ENCODE data around the gene TGFBRAP1. TPM values are rescaled to one million over a fixed set of nuclear protein-coding genes. Genes with fewer than 3 reads are reported as not detected.

Gene TGFBRAP1
- polyA plus RNA-seq, 3 donors, result 4.8 to 9.4 (median 6.2) TPM

GRCh38 chr2:105220604-105221003 is 108.9 kb downstream of the TGFBRAP1 start:
- 68 to 88% (median 70%) methylated on average over 3 of the region's 3 CpGs for WGBS, 3 donors
- H3K27ac ChIP-seq (ENCODE audit: low read depth, low read length), result no peak overlapping the region

- H3K27ac ChIP-seq (ENCODE audit: low read depth, low read length), result no peak overlapping the region
- WGBS, 3 donors, result 61 to 69% (median 66%) methylated on average over 5 of the region's 5 CpGs
These were observed 113.8 kb downstream of the TGFBRAP1 start for GRCh38 chr2:105215586-105216192.

Other genes starting within 250 kb of the TGFBRAP1 start
- gene GPR45, start 88.0 kb downstream of the TGFBRAP1 start, polyA plus RNA-seq, result not detected
- 10 to 100 TPM in 1 of 3 donors, 1 to 10 TPM in 2; 8.7 to 14.1 (median 8.9) TPM for gene C2orf49, start 7.8 kb upstream of the TGFBRAP1 start, polyA plus RNA-seq
- gene FHL2, start 69.3 kb upstream of the TGFBRAP1 start, polyA plus RNA-seq, result 10 to 100 TPM in 2 of 3 donors, 1 to 10 TPM in 1; 2.5 to 26.7 (median 19.6) TPM